ENCODE data around the gene AP2A2. TPM values are rescaled to one million over a fixed set of nuclear protein-coding genes. Genes with fewer than 3 reads are reported as not detected.
A peak's percentile ranks its signal among the peaks of the same experiment; 100 is the strongest.

The AP2A2 gene
- total RNA-seq, 2 experiments from 2014 or later, result 49.1 to 52.1 TPM

- DNase-seq, result no peak
- H3K27me3 Mint-ChIP-seq, result no peaks in the 10 kb centered on the region
- no peak for ATAC-seq (ENCODE audit: low read depth)
- peaks cover 8% of the 10 kb centered on the region for H3K4me1 Mint-ChIP-seq
- H3K27ac Mint-ChIP-seq, result no peak overlapping the region
- no peak overlapping the region for H3K4me3 Mint-ChIP-seq
- POLR2A ChIA-PET, result no interaction called here
- peaks cover 15% of the 10 kb centered on the region for H3K36me3 Mint-ChIP-seq
- H3K9me3 Mint-ChIP-seq, result no peaks in the 10 kb centered on the region
Observed at GRCh38 chr11:997907-998306, 72.2 kb downstream of the AP2A2 start.

GRCh38 chr11:999009-999408 is 73.3 kb downstream of the AP2A2 start:
- H3K27ac Mint-ChIP-seq, result no peak overlapping the region
- peaks cover 8% of the 10 kb centered on the region for H3K4me1 Mint-ChIP-seq
- ATAC-seq (ENCODE audit: low read depth) (no peak), DNase-seq (no peak)
- POLR2A ChIA-PET, result no interaction called here
- no peaks in the 10 kb centered on the region for H3K27me3 Mint-ChIP-seq
- H3K9me3 Mint-ChIP-seq, result no peaks in the 10 kb centered on the region
- H3K36me3 Mint-ChIP-seq, result peaks cover 15% of the 10 kb centered on the region
- H3K4me3 Mint-ChIP-seq, result no peak overlapping the region

DNA sequence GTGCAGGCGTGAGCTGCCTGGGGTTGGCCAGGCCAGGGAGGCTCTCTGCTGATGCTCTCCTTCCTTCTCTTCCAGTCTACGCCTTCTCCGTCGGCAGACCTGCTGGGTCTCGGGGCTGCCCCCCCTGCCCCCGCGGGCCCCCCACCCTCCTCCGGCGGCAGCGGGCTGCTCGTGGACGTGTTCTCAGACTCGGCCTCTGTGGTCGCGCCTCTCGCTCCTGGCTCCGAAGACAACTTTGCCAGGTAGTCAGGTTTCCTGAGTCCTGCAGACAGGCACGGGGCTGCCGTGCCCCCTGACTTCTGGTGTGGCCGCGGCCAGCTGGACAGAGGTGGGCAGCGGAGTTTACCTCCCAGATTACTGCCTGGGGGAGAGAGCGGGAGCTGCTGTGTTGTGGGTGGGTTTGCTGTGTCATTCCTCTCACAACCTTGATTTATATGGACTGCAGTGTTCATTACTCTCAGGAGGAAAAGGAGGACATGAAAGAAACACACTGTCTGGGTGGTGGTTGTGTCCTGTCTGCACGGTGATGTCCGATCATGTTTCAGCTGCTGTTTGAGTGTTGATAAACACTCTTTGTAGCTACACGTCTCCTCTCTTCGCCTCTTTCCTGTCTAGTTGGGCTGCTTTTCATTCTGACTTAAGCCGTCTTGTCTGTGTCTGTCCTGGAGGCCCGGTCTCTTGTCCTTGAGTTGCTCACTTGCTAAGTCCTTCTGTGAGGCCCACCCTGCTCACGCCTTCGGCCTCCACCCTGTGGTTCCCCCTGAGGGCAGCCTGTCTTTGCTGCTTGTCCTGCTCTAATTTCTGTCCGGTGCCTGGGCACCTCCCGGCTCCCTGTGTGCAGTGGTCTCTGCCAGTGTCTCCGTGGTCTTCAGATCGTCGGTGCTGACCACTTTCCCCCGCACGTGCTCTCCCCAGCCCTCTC is 74.9 kb downstream of the AP2A2 start:
- POLR2A ChIA-PET, result no interaction called here
- Mint-ChIP-seq H3K27me3 (no peaks in the 10 kb centered on the region), H3K27ac (no peak overlapping the region), H3K36me3 (peaks cover 13% of the 10 kb centered on the region), H3K4me1 (peaks cover 5% of the 10 kb centered on the region), H3K4me3 (no peak overlapping the region), H3K9me3 (no peaks in the 10 kb centered on the region)
- DNase-seq (no peak), ATAC-seq (ENCODE audit: low read depth) (no peak)

DNA sequence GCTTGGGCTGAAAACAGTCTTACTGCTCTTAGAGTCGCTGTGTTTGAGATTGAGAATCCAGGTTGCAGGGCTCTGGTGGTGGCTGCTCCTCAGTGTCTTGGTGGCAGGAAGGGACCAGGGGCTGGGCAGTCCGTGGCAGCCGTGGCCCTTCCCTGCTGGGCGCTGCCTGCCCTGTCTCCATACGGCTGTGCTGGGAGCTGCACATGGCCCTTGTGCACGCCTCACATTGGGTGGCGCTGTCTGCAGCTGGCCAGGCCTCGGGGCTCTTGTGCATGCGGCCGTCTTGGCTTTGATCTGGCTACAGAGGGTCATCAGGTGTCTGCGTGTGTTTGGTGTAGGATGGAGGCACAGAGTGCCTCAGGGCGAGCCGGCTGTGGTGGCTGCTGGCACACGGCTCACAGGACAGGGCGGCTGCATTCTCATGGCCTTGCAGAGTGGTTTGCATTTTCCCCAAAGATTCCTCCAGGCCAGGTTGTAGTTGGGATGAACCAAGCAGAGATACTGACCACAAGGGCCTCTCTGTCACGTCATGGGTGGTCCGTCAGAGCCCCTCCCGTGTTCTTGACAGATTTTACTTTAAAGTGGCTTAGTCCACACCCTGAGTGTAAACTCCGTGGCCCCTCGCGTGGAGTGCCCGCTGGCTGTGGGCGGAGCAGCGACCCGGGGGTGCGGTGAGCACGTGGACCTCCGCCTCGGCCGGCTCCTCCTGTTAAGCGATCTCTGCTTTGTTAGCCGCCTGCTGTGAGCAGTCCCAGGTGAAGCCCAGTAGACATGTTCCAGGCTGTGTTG is 76.1 kb downstream of the AP2A2 start:
- Mint-ChIP-seq H3K27me3 (no peaks in the 10 kb centered on the region), H3K9me3 (no peaks in the 10 kb centered on the region), H3K27ac (peak overlapping the region; percentile 42), H3K4me1 (no peaks in the 10 kb centered on the region), H3K36me3 (peaks cover 8% of the 10 kb centered on the region), H3K4me3 (no peak overlapping the region)
- POLR2A ChIA-PET, result no interaction called here
- DNase-seq (no peak), ATAC-seq (ENCODE audit: low read depth) (no peak)

DNA sequence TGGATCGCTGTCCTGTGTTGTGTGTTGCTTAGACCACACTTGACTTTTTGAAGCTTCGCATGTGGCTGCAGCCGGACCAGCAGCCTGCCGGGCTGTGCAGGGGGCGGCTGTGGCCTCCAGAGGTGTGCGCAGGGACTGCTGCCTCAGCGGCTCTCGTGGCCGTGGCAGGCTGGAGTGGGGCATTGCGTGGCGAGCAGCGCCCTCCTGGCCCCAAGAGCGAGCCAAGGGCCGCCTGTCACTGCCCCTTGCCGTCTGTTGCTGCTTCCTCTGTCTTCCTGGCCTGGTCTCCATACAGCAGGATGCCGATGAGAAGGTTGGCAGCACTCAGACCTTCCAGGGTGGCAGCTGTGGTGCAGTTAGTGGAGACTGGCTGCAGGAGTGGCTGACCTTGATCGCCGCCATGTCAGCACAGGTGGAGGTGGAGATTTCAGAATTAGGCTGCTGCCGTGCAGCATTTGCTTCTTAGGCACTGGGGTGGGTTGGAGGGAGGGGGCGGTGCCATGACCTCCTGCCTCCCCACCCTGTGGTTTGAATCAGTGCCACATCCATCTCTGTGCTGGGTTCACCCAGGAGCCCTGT is 76.8 kb downstream of the AP2A2 start:
- Mint-ChIP-seq H3K4me1 (no peaks in the 10 kb centered on the region), H3K4me3 (no peak overlapping the region), H3K36me3 (peaks cover 8% of the 10 kb centered on the region), H3K27ac (no peak overlapping the region), H3K27me3 (no peaks in the 10 kb centered on the region), H3K9me3 (no peaks in the 10 kb centered on the region)
- POLR2A ChIA-PET, result no interaction called here
- no peak for DNase-seq
- ATAC-seq (ENCODE audit: low read depth), result no peak

GRCh38 chr11:1003159-1003558 is 77.5 kb downstream of the AP2A2 start:
- peaks cover 8% of the 10 kb centered on the region for H3K36me3 Mint-ChIP-seq
- H3K27ac Mint-ChIP-seq, result no peak overlapping the region
- no peaks in the 10 kb centered on the region for H3K4me1 Mint-ChIP-seq
- POLR2A ChIA-PET, result no interaction called here
- no peak overlapping the region for H3K4me3 Mint-ChIP-seq
- no peak for ATAC-seq (ENCODE audit: low read depth)
- H3K27me3 Mint-ChIP-seq, result no peaks in the 10 kb centered on the region
- no peaks in the 10 kb centered on the region for H3K9me3 Mint-ChIP-seq
- no peak for DNase-seq

DNA sequence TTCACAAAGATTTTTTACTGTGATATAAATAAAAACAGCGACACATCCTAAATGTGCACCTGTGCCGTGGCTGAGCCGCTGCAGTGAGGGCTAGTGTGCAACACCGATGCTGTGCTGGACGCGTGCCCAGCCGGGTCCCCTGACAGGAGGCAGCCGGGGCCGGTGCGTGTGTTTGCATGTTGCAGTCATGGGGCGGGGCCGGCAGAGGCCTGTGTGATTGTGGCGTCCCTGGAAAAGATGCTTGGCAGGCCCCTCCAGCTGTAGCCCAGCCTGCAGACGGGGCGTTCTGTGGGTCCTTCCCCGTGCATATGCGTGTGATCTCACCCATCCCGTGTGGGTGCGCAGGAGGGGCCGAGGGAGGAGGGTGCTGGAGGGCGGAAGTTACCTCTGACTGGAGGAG is 80.3 kb downstream of the AP2A2 start:
- Mint-ChIP-seq H3K27me3 (no peaks in the 10 kb centered on the region), H3K27ac (no peak overlapping the region), H3K36me3 (peaks cover 8% of the 10 kb centered on the region), H3K9me3 (no peaks in the 10 kb centered on the region), H3K4me3 (no peak overlapping the region), H3K4me1 (no peaks in the 10 kb centered on the region)
- POLR2A ChIA-PET, result no interaction called here
- DNase-seq (no peak), ATAC-seq (ENCODE audit: low read depth) (no peak)

- Mint-ChIP-seq H3K27ac (no peak overlapping the region), H3K9me3 (no peaks in the 10 kb centered on the region), H3K4me1 (no peaks in the 10 kb centered on the region), H3K36me3 (peaks cover 4% of the 10 kb centered on the region), H3K27me3 (no peaks in the 10 kb centered on the region), H3K4me3 (no peak overlapping the region)
- DNase-seq (no peak), ATAC-seq (ENCODE audit: low read depth) (no peak)
- POLR2A ChIA-PET, result no interaction called here
Observed at GRCh38 chr11:1006762-1007161, 81.1 kb downstream of the AP2A2 start.

DNA sequence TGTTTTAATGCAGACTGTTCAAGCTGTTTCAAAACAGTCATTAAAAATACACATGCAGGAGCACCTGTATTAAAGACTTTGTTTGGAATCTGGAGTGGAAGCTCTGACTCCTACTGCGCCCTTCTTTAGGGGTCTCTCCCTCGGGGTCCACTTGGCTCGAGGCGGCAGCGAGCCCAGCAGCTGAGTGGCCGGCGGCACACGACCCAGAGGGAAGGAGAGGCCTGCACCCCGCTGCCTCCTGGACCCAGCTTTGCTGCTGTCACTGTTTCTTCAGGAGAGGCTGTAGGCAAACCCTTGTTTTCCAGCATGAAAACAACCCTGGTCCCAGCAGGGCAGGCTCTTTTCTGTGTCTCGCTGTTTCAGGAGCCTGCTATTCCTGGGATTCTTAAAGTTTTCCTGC is 81.6 kb downstream of the AP2A2 start:
- no peak for ATAC-seq (ENCODE audit: low read depth)
- Mint-ChIP-seq H3K27ac (no peak overlapping the region), H3K27me3 (no peaks in the 10 kb centered on the region), H3K4me3 (no peak overlapping the region), H3K4me1 (no peaks in the 10 kb centered on the region), H3K9me3 (no peaks in the 10 kb centered on the region), H3K36me3 (peaks cover 4% of the 10 kb centered on the region)
- DNase-seq, result no peak
- POLR2A ChIA-PET, result no interaction called here

- DNase-seq (no peak), ATAC-seq (ENCODE audit: low read depth) (no peak)
- no peaks in the 10 kb centered on the region for H3K9me3 Mint-ChIP-seq
- no peaks in the 10 kb centered on the region for H3K4me1 Mint-ChIP-seq
- no peak overlapping the region for H3K27ac Mint-ChIP-seq
- no peaks in the 10 kb centered on the region for H3K27me3 Mint-ChIP-seq
- POLR2A ChIA-PET, result no interaction called here
- peaks cover 4% of the 10 kb centered on the region for H3K36me3 Mint-ChIP-seq
- no peak overlapping the region for H3K4me3 Mint-ChIP-seq
Observed at GRCh38 chr11:1008001-1008802, 82.5 kb downstream of the AP2A2 start.

- Mint-ChIP-seq H3K27ac (no peak overlapping the region), H3K4me1 (no peaks in the 10 kb centered on the region), H3K9me3 (no peaks in the 10 kb centered on the region), H3K36me3 (peaks cover 4% of the 10 kb centered on the region), H3K27me3 (no peaks in the 10 kb centered on the region), H3K4me3 (no peak overlapping the region)
- POLR2A ChIA-PET, result no interaction called here
- DNase-seq (no peak), ATAC-seq (ENCODE audit: low read depth) (no peak)
Observed at GRCh38 chr11:1008803-1009145, 83.1 kb downstream of the AP2A2 start.

- Mint-ChIP-seq H3K9me3 (no peaks in the 10 kb centered on the region), H3K27ac (no peak overlapping the region), H3K4me3 (no peak overlapping the region), H3K27me3 (no peaks in the 10 kb centered on the region), H3K4me1 (no peaks in the 10 kb centered on the region), H3K36me3 (peaks cover 3% of the 10 kb centered on the region)
- ATAC-seq (ENCODE audit: low read depth) (no peak), DNase-seq (no peak)
- POLR2A ChIA-PET, result no interaction called here
Observed at GRCh38 chr11:1009371-1009770, 83.7 kb downstream of the AP2A2 start.

DNA sequence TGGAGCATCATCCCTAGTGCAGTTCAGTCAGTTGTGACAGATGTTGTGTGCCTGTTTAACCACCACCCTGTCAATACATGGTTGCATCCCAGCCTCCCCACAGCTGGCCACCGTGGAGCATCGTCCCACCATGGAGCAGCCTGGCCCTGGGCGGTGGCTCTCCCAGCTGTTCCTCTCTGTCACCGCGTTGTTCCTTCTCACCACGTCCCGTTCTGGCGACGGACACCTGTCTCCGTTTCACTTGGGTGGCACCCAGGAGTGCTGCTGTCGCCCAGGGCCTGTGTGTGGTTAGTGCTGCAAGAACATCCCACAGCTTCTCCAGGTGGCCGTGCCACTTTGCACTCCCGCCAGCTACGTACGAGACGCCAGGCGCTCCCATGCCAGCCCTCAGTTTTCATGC is 84.3 kb downstream of the AP2A2 start:
- no peak for ATAC-seq (ENCODE audit: low read depth)
- no peak overlapping the region for H3K4me3 Mint-ChIP-seq

More for the DNA sequence above, 84.3 kb downstream of the AP2A2 start:
- H3K27ac Mint-ChIP-seq, result no peak overlapping the region
- DNase-seq, result no peak
- H3K36me3 Mint-ChIP-seq, result peaks cover 2% of the 10 kb centered on the region
- no peaks in the 10 kb centered on the region for H3K27me3 Mint-ChIP-seq
- no peaks in the 10 kb centered on the region for H3K9me3 Mint-ChIP-seq
- no peaks in the 10 kb centered on the region for H3K4me1 Mint-ChIP-seq
- POLR2A ChIA-PET, result no interaction called here

Measured in activated naive CD8-positive, alpha-beta T cell treated with anti-CD3 and anti-CD28 coated beads, Interleukin-2, amount 10 ng/mL, durations not matched to agents 7 days and 5 days (primary cell).